ENCODE measurements around the gene GPC6. TPM values are rescaled to one million over a fixed set of nuclear protein-coding genes. Genes with fewer than 3 reads are reported as not detected.

Gene GPC6
- total and polyA plus RNA-seq, 9 of the 15 experiments (the other 6 are each of a cell fraction or from before 2014, with no cell fraction given): under 0.01 to 0.20 (median 0.01) TPM; not detected in 4

DNA sequence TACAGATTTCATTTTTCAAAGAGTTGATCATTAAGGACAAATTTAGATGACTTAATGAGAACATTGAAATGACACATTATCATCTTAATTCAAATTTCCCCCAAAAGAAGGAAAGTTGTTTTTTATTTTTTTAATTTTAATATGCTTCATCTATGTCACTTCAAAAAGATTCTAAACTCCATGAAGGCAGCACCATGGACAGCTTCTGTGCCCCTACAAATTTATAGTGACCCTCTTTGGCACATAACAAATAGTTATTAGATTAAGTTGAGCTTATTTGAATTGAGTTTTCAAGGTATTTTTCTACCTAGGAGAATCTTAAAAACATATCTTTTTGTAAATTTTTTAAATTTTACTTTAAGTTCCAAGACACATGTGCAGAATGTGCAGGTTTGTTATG, 1054.2 kb downstream of the GPC6 start:
- no peak overlapping the region for H3K27ac ChIP-seq (ENCODE audit: extremely low read depth, low read depth, low read length)
- ChIA-PET POLR2A (no interaction called here), CTCF (ENCODE audit: low intra/inter-chr PET ratio) (no interaction called here)
- H2AFZ ChIP-seq (ENCODE audit: low read depth, low read length): no peak overlapping the region
- H3K79me2 ChIP-seq (ENCODE audit: control insufficient read depth, insufficient read depth, low read length): no peaks in the 10 kb centered on the region
- no peaks in the 10 kb centered on the region for H3K36me3 ChIP-seq (ENCODE audit: control insufficient read depth, insufficient read depth, low read length)
- BruUV-seq (replicated peaks): no TSS peak
- no peaks in the 10 kb centered on the region for H3K4me1 ChIP-seq (replicated peaks in 1 of 2; ENCODE audit: control insufficient read depth in 2 of 2, insufficient read depth in 2 of 2, low read length in 2 of 2)
- no peak for DNase-seq (ENCODE audit: extremely low read depth in 1 of 4, low spot score in 3 of 4)
- no peaks in the 10 kb centered on the region for H3K27me3 ChIP-seq (ENCODE audit: control insufficient read depth in 2 of 2, insufficient read depth in 2 of 2, low read length in 2 of 2)
- intact Hi-C loops (cut with micrococcal nuclease): no loop called here
- H3K4me3 ChIP-seq: no peak overlapping the region
- TF ChIP-seq, protein P1, sequence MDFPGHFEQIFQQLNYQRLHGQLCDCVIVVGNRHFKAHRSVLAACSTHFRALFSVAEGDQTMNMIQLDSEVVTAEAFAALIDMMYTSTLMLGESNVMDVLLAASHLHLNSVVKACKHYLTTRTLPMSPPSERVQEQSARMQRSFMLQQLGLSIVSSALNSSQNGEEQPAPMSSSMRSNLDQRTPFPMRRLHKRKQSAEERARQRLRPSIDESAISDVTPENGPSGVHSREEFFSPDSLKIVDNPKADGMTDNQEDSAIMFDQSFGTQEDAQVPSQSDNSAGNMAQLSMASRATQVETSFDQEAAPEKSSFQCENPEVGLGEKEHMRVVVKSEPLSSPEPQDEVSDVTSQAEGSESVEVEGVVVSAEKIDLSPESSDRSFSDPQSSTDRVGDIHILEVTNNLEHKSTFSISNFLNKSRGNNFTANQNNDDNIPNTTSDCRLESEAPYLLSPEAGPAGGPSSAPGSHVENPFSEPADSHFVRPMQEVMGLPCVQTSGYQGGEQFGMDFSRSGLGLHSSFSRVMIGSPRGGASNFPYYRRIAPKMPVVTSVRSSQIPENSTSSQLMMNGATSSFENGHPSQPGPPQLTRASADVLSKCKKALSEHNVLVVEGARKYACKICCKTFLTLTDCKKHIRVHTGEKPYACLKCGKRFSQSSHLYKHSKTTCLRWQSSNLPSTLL (IDR thresholded peaks at IDR 0.05): no peak
- TF ChIP-seq, protein P2, sequence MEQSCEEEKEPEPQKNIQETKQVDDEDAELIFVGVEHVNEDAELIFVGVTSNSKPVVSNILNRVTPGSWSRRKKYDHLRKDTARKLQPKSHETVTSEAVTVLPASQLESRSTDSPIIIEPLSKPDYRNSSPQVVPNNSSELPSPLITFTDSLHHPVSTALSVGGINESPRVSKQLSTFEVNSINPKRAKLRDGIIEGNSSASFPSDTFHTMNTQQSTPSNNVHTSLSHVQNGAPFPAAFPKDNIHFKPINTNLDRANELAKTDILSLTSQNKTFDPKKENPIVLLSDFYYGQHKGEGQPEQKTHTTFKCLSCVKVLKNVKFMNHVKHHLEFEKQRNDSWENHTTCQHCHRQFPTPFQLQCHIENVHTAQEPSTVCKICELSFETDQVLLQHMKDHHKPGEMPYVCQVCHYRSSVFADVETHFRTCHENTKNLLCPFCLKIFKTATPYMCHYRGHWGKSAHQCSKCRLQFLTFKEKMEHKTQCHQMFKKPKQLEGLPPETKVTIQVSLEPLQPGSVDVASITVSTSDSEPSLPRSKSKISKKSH (CRISPR knock-in tag; IDR thresholded peaks at IDR 0.05): no peak
- TF ChIP-seq SMAD1 (IDR thresholded peaks at IDR 0.05; ENCODE audit: low read depth, low read length, partially characterized antibody) (no peak), PURB (CRISPR knock-in tag; IDR thresholded peaks at IDR 0.05; ENCODE audit: low read depth) (no peak), STAG1 (CRISPR knock-in tag; IDR thresholded peaks at IDR 0.05; ENCODE audit: borderline replicate concordance) (no peak), ARID2 (IDR thresholded peaks at IDR 0.05) (no peak), ZNF274 (IDR thresholded peaks at IDR 0.05; ENCODE audit: borderline replicate concordance, low read depth, low read length) (no peak), ZNF436 (CRISPR knock-in tag; IDR thresholded peaks at IDR 0.05) (no peak), RBM17 (IDR thresholded peaks at IDR 0.05; ENCODE audit: borderline replicate concordance, low read depth, low read length) (no peak), XRCC3 (IDR thresholded peaks at IDR 0.05) (no peak)
- TF ChIP-seq, protein P3, sequence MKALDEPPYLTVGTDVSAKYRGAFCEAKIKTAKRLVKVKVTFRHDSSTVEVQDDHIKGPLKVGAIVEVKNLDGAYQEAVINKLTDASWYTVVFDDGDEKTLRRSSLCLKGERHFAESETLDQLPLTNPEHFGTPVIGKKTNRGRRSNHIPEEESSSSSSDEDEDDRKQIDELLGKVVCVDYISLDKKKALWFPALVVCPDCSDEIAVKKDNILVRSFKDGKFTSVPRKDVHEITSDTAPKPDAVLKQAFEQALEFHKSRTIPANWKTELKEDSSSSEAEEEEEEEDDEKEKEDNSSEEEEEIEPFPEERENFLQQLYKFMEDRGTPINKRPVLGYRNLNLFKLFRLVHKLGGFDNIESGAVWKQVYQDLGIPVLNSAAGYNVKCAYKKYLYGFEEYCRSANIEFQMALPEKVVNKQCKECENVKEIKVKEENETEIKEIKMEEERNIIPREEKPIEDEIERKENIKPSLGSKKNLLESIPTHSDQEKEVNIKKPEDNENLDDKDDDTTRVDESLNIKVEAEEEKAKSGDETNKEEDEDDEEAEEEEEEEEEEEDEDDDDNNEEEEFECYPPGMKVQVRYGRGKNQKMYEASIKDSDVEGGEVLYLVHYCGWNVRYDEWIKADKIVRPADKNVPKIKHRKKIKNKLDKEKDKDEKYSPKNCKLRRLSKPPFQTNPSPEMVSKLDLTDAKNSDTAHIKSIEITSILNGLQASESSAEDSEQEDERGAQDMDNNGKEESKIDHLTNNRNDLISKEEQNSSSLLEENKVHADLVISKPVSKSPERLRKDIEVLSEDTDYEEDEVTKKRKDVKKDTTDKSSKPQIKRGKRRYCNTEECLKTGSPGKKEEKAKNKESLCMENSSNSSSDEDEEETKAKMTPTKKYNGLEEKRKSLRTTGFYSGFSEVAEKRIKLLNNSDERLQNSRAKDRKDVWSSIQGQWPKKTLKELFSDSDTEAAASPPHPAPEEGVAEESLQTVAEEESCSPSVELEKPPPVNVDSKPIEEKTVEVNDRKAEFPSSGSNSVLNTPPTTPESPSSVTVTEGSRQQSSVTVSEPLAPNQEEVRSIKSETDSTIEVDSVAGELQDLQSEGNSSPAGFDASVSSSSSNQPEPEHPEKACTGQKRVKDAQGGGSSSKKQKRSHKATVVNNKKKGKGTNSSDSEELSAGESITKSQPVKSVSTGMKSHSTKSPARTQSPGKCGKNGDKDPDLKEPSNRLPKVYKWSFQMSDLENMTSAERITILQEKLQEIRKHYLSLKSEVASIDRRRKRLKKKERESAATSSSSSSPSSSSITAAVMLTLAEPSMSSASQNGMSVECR (CRISPR knock-in tag; IDR thresholded peaks at IDR 0.05): no peak
- no peaks in the 10 kb centered on the region for H3K9me3 ChIP-seq (replicated peaks; ENCODE audit: control insufficient read depth, insufficient read depth, low read depth, low read length)
- no peak overlapping the region for H3K9ac ChIP-seq (ENCODE audit: insufficient read depth in 1 of 2, low read depth in 2 of 2, low read length in 2 of 2)
- in situ Hi-C loops (cut with MboI): no loop called here
- no peaks in the 10 kb centered on the region for H3K9me1 ChIP-seq (ENCODE audit: control insufficient read depth, insufficient read depth, low read length)
- ATAC-seq: no peak
- FAIRE-seq: no peak
- no peaks in the 10 kb centered on the region for H4K20me1 ChIP-seq (replicated peaks; ENCODE audit: control insufficient read depth, insufficient read depth, low read length)
- no peak overlapping the region for H3K4me2 ChIP-seq (ENCODE audit: insufficient read depth, low read length)
